Coronary artery (tissue), 2 donors: ENCODE measurements around the gene ELMOD1.

Experiments
- DNase-seq: peaks from one replicate; pipeline ENCODE4 v3.0.0-alpha.2; 2017; ENCODE audit warnings: low spot score
- H3K27ac ChIP-seq, 2 donors: fragments of 200-600 bp; sonication (generic); one replicate each; pipeline ENCODE4 v1.5.1; 2016 to 2019
- H3K4me3 ChIP-seq: fragments of 200-600 bp; sonication (generic); 2 replicates; pipeline ENCODE4 v1.5.1; 2016; ENCODE audit warnings: mild to moderate bottlenecking, moderate library complexity
- TF ChIP-seq, protein P1 (sequence below): fragments of 200-600 bp; sonication (generic); IDR thresholded peaks from one replicate; pipeline ENCODE4 v1.5.1; 2019; ENCODE audit warnings: antibody characterized with exemption

The ELMOD1 gene

DNA sequence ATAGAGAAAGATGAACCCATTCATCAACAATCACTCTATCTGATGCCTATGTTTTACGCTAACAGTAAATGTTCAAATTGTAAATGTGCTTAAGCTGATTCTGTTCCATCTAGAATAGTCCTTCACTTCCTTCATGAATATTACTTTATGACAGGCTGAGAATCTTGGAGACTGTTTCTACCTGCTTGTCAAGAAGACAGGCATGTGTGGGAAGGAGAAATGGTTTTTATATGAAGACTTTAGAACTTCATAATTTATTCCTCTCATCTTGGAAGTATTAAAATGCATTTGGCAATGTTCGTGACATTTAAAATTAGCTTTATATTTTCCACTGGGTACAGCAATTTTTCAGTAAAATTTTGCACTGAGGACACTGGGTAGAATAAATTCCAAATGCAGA lies 41.0 kb downstream of the ELMOD1 start:
- Histone ChIP-seq H3K27ac (no peak overlapping the region), H3K4me3 (no peak overlapping the region)
- TF ChIP-seq, protein P1, sequence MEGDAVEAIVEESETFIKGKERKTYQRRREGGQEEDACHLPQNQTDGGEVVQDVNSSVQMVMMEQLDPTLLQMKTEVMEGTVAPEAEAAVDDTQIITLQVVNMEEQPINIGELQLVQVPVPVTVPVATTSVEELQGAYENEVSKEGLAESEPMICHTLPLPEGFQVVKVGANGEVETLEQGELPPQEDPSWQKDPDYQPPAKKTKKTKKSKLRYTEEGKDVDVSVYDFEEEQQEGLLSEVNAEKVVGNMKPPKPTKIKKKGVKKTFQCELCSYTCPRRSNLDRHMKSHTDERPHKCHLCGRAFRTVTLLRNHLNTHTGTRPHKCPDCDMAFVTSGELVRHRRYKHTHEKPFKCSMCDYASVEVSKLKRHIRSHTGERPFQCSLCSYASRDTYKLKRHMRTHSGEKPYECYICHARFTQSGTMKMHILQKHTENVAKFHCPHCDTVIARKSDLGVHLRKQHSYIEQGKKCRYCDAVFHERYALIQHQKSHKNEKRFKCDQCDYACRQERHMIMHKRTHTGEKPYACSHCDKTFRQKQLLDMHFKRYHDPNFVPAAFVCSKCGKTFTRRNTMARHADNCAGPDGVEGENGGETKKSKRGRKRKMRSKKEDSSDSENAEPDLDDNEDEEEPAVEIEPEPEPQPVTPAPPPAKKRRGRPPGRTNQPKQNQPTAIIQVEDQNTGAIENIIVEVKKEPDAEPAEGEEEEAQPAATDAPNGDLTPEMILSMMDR, result no peak
- DNase-seq, result no peak

DNA sequence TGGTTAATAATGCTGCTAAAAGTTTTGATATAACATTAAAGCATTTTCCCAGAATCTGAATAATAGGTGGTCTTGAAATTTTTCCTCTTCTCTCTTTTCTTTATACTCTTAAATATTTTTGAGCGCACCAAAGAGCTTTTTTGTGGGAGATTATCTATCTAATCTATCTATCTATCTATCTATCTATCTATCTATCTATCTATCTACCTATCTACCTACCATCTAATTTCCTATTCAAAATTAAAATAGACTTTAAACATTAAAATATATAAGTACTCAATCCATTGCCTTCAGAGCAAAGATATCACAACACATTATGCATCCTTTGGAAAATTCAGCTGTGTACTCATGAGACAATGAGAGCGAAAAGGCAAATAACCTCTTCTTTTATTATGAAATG lies 55.8 kb downstream of the ELMOD1 start:
- DNase-seq, result no peak
- TF ChIP-seq, protein P1, result no peak
- H3K4me3 ChIP-seq, result no peak overlapping the region
- no peak overlapping the region for H3K27ac ChIP-seq

DNA sequence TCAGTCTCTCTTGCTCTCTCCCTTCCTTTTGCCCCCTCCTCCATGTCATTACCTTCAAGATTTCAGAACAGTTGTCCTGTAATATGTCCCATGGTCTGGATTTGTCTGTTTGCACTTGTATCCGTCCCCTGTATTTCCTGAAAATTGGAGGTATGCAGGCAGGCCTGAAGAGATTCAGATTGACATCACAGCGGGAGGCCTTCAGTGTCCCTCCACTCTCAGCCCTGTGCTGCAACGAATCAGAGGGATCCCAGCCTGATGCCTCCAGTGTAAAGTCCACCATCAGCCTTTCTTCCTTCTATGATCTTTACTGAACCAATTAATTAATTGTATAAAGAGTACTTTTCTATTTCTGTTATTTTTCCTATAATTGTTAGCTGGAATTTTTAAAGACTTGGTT lies 57.3 kb downstream of the ELMOD1 start:
- DNase-seq, result no peak
- TF ChIP-seq, protein P1, result no peak
- H3K4me3 ChIP-seq, result no peak overlapping the region
- no peak overlapping the region for H3K27ac ChIP-seq

DNA sequence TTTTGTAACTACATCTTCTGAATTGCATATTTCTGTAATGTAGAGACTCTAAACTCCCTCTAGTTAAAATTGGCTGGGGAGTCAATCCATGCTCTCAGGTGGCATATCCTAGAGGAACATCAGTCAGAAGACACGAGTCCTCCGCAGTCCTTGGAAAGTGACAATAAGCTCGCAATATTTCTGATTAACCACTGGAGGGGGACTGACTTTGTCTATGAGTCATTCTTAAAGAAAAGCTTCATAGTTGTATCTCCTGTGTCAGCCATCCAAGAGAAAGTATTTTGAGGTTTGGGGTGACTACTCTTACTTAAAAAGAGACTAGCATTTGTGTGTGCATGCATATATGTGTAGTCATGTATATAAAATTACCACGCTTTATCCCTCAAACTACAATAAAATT lies 60.7 kb downstream of the ELMOD1 start:
- DNase-seq, result no peak
- TF ChIP-seq, protein P1, result no peak
- Histone ChIP-seq H3K4me3 (no peak overlapping the region), H3K27ac (no peak overlapping the region)

DNA sequence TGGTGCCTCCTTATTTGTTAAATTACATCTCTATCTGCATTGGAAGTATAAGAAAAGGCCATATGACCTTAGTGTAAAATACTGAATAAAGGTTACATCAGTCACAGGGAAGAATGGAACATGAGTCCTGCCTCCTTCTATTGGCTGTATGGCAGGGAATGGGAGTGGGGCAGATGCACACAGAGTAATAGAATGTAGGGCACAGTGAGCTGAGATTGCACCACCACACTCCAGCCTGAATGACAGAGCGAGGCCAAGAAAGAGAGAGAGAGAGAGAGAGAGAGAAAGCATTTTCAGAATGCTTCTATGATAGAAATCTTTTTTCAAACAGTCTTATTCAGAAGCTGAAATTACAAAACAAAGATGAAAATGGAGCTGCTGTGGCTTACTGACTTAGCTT lies 62.1 kb downstream of the ELMOD1 start:
- Histone ChIP-seq H3K4me3 (no peak overlapping the region), H3K27ac (no peak overlapping the region)
- TF ChIP-seq, protein P1, result no peak
- DNase-seq, result no peak

DNA sequence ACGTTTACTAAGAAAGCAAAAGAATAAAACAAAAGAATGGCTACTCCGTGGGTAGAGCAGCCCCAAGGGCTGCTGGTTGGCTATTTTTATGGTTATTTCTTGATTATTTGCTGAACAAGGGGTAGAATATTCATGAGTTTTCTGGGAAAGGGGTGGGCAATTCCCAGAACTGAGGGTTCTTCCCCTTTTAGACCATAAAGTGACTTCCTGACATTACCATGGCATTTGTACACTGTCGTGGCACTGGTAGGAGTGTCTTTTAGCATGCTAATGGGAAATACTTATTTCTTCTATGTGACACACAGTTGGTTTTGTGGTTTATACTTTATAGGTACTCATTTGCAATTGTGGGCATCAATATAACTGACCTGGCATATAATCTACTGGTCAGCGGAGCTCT lies 64.7 kb downstream of the ELMOD1 start:
- Histone ChIP-seq H3K27ac (no peak overlapping the region), H3K4me3 (no peak overlapping the region)
- no peak for DNase-seq
- TF ChIP-seq, protein P1, result no peak

DNA sequence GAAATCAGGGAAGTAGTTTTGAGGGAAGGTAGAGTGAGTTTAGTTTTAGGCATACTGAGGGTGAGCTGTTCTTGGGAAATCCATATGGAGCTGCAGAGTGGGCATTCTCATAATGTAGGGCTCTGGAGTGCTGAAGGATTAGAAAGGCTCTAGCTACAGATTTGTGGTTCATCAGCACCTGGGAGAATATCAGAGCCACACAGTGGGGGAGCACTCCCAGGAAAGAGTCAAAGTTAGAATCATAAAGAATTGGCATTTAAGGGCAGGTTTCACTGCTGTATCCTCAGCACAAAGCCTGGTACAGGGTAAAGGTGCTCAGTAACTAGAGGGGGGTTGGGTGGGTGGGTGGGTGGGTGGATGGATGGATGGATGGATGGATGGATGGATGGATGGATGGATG lies 68.4 kb downstream of the ELMOD1 start:
- no peak for DNase-seq
- no peak overlapping the region for H3K4me3 ChIP-seq
- H3K27ac ChIP-seq, result no peak overlapping the region
- TF ChIP-seq, protein P1, result no peak
